Measurements from ENCODE around the gene KIF26B. TPM values are rescaled to one million over a fixed set of nuclear protein-coding genes. Genes with fewer than 3 reads are reported as not detected.
"Not testable (repeated sequence)": the region's sequence is repeated elsewhere in the genome, so short reads cannot be mapped to it uniquely, and the experiment has no call there.

Gene KIF26B
- total RNA-seq, 1 donor from 2014 or later = 1.1 TPM

- intact Hi-C loops (cut with DNase I) = not testable (repeated sequence)
- peak; percentile 7 for DNase-seq (ENCODE audit: low spot score)
These were observed 518.3 kb downstream of the KIF26B start for GRCh38 chr1:245672836-245673656.

DNA sequence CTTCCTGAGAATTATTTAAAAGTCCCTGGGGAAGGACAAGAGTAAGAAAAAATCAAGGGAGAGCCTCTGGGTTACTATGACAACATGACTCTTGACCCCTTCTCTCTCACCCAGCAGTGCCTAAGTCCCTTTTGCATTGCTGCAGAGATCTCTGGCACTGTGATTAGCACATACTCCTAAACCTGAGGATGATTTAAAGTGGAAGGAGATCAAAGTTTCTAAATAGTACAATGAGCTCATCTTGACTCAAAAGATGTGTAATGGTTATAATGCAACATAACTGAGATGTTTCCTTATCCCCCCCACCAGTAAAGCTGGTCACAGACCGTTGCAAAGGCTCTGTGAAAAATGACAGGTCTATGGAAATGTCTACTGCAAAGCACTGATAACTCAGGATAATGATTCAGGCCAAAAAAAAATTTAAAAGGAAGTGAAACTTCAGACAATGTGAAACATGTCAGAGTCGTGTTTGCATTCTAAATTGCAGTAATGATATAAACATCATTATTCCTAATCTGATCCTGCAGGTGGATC is 519.2 kb downstream of the KIF26B start:
- intact Hi-C loops (cut with DNase I) = no loop called here
- DNase-seq (ENCODE audit: low spot score) = no peak

DNA sequence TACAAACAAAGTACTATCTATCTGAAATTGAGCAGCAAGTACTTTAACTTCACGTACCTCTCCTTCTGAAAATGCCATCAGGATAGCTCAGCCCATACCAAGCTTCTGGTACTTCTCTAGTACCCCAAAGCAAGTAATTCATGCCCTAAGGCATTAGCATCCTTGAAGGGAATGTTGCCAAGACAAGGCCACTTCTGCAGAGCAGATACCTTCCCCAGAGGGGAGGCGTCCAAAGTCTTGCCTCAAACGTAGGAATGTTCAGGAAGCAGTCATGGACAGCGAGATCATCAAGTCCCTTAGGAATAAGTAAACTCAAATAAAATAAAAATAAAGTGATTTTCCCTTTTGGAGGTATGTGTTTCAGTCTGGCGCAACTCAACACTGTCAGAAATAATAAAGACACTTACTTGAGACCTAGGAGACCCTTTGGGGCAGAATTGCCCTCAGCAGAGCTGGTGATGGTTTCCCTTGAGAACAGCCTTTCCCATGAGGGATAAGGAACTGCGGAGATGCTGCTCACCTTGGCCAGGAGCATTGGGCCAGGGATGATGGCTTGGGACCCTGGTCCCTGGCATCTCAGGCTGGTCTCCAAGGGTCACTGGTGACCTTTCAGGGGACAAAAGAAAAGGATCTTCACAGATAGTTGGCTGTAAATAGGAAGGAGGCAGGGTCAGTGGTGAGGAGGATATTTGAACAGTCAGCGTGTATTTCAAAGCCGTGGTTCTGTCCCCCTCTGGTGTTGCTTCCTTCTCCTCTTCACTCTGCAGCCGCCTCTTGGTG is 522.9 kb downstream of the KIF26B start:
- intact Hi-C loops (cut with DNase I) = no loop called here
- peak; percentile 61 for DNase-seq (ENCODE audit: low spot score)

- peak; percentile 15 for DNase-seq (ENCODE audit: low spot score)
- intact Hi-C loops (cut with DNase I) = no loop called here
These were observed 524.2 kb downstream of the KIF26B start for GRCh38 chr1:245678860-245679411.

DNA sequence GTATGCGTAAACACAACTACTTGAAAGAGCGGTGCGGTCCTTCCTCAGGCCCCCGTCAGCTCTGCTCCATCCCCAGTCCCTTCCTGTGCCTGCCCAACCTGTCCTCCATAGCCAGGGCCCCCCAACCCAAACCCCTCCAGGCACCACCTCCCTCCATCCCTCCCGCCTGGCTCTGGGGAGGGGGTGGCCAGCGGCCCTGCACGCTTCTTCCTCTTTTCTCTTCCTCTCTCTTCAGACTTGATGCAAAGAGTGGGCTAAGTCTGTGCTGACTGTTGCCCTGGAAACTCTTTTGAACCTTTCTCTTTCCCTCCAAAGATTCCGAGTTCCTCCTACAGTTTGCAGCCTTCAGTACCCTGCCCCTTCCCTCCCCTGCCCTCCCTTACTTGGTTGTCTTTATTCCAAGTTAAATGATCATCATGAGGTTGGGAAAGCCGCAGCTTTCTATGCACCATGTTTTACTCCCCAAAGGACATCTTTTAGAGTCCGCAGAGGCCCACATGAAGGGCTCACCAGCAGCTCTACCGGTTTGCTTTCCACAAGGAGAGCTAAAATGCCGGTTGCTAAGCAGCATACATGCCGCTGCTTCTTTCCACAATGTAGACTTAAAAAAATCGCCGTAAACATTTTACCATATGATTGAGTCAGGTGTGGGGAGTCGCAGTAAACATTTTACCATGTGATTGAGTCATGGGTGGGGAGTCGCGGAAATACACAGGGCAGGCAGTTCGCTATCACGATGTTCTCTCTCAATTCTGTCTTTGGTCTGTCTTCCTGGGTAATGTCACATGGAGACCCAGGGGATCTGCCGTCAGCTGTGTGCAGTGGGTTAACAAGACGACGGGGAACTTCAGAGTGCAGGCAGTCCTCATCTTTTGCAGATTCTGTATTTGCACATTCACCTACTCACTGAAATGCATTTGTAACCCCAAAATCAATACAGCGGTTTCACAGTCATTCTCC is 525.3 kb downstream of the KIF26B start:
- intact Hi-C loops (cut with DNase I) = no loop called here
- DNase-seq (ENCODE audit: low spot score) = peak; percentile 39

DNA sequence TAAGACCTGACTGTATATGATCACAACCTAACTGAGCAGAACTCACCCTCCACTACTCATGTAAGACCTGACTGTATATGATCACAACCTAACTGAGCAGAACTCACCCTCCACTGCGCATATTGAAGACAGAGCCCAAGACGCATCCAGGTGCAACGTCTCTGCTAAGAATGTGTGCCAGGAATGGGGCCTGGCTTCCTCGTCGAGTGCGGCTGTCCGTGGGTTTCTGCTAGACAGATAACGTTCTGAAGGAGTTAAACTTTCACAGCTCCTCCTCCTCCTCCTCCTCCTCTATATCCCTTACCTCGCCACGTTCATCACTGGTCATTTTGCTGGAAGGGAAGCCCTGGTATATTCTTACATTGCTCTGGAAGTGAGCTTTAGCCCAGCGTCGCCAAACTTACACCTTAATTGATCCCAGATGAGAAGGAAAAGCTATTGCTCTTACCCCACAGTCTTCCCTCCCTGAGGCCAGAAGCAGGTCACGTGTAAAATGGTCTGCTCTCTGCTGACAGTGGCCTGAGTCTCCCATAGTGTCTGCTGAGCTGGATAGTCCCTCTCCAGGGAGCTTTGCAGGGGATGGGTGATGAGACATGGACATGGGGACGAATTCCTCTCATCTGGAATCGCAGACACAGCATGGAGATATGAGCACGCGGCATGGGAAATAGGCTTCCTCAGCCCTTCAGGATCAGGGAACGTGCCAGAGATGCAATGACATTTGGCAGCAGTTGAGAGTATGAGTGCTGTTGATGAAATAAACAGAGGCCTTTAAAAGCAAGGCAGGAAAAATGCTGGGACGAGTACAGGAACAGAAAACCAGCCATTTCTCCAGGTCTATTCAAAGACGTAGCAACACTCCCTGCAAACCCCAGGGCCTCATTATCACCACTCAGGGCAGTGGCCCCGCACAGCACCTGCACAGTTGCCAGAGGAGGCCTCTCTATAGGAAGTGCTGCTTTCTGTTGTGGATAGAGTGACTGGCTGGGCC is 528.1 kb downstream of the KIF26B start:
- DNase-seq (ENCODE audit: low spot score) = peak; percentile 70
- intact Hi-C loops (cut with DNase I) = no loop called here

- intact Hi-C loops (cut with DNase I) = no loop called here
These were observed 528.9 kb downstream of the KIF26B start for GRCh38 chr1:245683676-245684075.

DNA sequence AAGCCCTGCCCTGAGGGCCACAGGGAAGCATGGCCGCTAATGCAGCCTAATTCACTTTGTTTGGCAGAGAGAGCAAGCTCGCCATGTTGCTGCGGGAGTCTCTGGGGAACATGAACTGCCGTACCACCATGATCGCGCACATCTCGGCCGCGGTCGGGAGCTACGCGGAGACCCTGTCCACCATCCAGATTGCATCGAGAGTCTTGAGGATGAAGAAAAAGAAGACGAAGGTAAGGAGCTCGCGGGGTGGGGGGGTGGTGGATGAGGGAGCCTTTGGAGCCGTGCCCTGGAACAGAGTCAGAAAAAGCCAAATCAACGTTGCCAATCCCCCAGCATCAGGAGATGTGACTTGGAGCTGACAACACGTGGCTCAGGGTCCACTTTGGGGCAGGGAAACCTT is 529.4 kb downstream of the KIF26B start:
- DNase-seq (ENCODE audit: low spot score) = peak; percentile 71
- intact Hi-C loops (cut with DNase I) = no loop called here

More at GRCh38 chr1:245683676-245684075, 528.9 kb downstream of the KIF26B start:
- DNase-seq (ENCODE audit: low spot score) = no peak

DNA sequence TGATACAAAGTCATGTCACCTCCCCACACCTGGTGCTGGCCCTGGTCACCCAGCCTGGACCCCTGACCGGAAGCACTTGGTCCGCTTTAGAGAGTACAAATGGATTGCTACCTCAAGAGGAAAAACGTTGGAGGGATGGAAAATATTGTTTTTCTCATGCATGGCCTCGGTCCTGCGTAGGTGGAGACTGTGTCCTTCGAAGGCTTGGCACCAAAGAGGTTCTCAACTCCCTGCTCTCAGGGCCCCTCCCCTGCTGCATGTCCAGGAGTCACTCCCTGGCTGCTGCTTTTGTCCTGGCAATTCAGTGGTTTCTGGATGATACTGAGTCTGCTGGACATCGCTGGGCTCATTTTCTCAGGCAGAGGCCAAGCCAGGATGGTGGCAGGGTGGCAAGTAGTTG is 529.8 kb downstream of the KIF26B start:
- DNase-seq (ENCODE audit: low spot score) = no peak
- intact Hi-C loops (cut with DNase I) = no loop called here

- DNase-seq (ENCODE audit: low spot score) = peak; percentile 70
- intact Hi-C loops (cut with DNase I) = no loop called here
These were observed 530.5 kb downstream of the KIF26B start for GRCh38 chr1:245685111-245685810.

DNA sequence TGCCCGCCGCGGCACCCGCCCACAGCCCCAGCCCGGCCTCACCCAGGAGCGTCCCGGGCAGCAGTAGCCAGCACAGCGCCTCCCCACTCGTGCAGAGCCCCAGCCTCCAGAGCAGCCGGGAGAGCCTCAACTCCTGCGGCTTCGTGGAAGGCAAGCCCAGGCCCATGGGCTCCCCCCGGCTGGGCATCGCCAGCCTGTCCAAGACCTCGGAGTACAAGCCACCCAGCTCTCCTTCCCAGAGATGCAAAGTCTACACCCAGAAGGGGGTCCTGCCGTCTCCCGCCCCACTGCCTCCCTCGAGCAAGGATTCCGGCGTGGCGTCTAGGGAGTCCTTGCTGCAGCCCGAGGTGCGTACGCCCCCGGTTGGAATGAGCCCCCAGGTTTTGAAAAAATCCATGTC is 531.2 kb downstream of the KIF26B start:
- DNase-seq (ENCODE audit: low spot score) = no peak

GRCh38 chr1:245686446-245687030 is 531.8 kb downstream of the KIF26B start:
- intact Hi-C loops (cut with DNase I) = no loop called here
- peak; percentile 56 for DNase-seq (ENCODE audit: low spot score)

More for the DNA sequence above, 531.2 kb downstream of the KIF26B start:
- intact Hi-C loops (cut with DNase I) = no loop called here

DNA sequence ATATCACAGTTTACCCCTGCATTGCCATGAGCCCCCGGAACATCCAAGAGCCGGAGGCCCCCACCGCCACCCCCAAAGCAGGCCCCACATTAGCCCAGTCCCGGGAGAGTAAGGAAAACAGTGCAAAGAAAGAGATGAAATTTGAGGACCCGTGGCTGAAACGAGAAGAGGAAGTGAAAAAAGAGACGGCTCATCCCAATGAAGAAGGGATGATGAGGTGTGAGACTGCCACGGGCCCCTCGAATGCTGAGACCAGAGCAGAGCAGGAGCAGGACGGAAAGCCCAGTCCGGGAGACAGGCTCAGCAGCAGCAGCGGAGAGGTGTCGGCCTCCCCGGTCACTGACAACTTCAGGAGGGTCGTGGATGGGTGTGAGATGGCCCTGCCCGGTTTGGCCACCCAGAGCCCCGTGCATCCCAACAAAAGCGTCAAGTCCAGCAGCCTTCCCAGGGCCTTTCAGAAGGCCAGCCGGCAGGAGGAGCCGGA is 532.4 kb downstream of the KIF26B start:
- intact Hi-C loops (cut with DNase I) = no loop called here
- peak; percentile 63 for DNase-seq (ENCODE audit: low spot score)

DNA sequence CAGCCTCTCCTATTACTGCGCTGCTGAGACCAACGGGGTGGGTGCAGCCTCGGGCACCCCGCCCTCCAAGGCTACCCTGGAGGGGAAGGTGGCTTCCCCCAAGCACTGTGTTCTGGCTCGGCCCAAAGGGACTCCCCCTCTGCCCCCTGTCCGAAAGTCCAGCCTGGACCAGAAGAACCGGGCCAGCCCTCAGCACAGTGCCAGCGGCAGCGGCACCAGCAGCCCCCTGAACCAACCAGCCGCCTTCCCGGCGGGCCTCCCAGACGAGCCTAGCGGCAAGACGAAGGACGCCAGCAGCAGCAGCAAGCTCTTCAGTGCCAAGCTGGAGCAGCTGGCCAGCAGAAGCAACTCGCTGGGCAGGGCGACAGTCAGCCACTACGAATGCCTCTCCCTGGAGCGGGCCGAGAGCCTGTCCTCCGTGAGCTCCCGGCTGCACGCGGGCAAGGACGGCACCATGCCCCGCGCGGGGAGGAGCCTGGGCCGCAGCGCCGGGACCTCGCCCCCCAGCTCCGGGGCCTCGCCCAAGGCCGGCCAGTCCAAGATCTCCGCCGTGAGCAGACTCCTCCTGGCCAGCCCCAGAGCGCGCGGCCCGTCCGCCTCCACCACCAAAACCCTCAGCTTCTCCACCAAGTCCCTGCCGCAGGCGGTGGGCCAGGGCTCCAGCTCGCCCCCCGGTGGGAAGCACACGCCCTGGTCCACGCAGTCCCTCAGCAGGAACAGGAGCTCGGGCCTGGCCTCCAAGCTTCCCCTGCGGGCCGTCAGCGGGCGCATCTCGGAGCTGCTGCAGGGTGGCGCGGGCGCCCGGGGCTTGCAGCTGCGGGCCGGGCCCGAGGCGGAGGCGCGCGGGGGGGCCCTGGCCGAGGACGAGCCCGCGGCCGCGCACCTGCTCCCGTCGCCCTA is 533.1 kb downstream of the KIF26B start:
- peak; percentile 70 for DNase-seq (ENCODE audit: low spot score)
- intact Hi-C loops (cut with DNase I) = no loop called here

DNA sequence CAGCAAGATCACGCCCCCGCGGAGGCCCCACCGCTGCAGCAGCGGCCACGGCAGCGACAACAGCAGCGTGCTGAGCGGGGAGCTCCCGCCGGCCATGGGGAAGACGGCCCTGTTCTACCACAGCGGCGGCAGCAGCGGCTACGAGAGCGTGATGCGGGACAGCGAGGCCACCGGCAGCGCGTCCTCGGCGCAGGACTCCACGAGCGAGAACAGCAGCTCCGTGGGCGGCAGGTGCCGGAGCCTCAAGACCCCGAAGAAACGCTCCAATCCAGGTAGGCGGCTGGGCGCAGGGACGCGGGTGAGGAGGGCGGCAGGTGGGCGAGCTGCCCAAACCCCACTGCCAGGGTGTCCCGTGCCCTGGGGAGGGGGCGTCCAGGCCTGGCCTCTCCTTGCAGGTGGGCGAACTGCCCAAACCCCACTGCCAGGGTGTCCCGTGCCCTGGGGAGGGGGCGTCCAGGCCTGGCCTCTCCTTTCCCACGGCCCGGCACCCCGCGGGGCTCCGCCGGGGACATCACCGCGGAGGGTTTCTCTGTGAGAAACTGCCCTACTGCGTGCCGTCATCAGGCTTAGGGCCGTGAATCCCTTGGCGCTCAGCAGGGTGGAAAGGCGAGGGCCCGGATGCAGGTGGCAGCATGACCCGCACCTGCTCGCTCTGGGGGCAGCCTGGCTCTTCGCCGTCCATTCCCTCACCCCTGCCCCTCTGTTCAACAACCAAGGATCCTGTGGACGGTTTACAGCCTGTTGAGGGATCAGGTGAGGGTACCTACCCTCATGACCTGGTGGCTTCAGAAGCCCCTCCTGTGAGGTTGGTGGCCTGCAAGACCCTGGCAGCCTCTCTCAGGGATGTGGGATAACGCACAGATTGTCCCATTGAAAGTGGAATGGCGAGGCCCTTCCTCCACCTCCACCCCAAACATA is 534.0 kb downstream of the KIF26B start:
- DNase-seq (ENCODE audit: low spot score) = peak; percentile 56
- intact Hi-C loops (cut with DNase I) = no loop called here

Data from cardiac septum (tissue), 1 donor.